ENCODE measurements around the gene GTF3A. TPM values are rescaled to one million over a fixed set of nuclear protein-coding genes. Genes with fewer than 3 reads are reported as not detected.

GTF3A gene
- total and polyA plus RNA-seq, 9 of the 15 experiments (the other 6 are each of a cell fraction or from before 2014, with no cell fraction given): 47.5 to 303 (median 174) TPM

- peak; percentile 60 for TF ChIP-seq PRDM10 (IDR thresholded peaks at IDR 0.05; ENCODE audit: partially characterized antibody)
- TF ChIP-seq RBM22 (IDR thresholded peaks at IDR 0.05; ENCODE audit: low read depth, low read length, poor library complexity, severe bottlenecking): no peak
- no peak for TF ChIP-seq ZBTB5 (IDR thresholded peaks at IDR 0.05)
- TF ChIP-seq CBFA2T3 (IDR thresholded peaks at IDR 0.05): no peak
- no peak for TF ChIP-seq CTCFL (IDR thresholded peaks at IDR 0.05; ENCODE audit: borderline replicate concordance, insufficient read depth, low read depth, low read length, poor library complexity, severe bottlenecking)
- no peak for TF ChIP-seq ARID3A (IDR thresholded peaks at IDR 0.05; ENCODE audit: borderline replicate concordance, low read depth, low read length)
- TF ChIP-seq NCOA1 (IDR thresholded peaks at IDR 0.05; ENCODE audit: low read depth): no peak
- TF ChIP-seq HBP1 (CRISPR knock-in tag; IDR thresholded peaks at IDR 0.05): no peak
- no peak for TF ChIP-seq SRSF7 (optimal IDR thresholded peaks at IDR 0.05; ENCODE audit: low read depth, low read length)
- TF ChIP-seq GMEB1 (CRISPR knock-in tag; IDR thresholded peaks at IDR 0.05): peak; percentile 97
- no peak for TF ChIP-seq FOSL1 (tag; conservative IDR thresholded peaks at IDR 0.05)
- TF ChIP-seq STAT5B (CRISPR knock-in tag; IDR thresholded peaks at IDR 0.05): no peak
- TF ChIP-seq TBL1XR1 (IDR thresholded peaks at IDR 0.05; ENCODE audit: low read length in 2 of 2): no peak
These were observed 25.8 kb downstream of the GTF3A start, which contains the start of gene MTIF3 (continued) for GRCh38 chr13:27449936-27450828.

Measured in K562 (cell line).